Measurements from ENCODE around the gene SAPCD2. TPM values are rescaled to one million over a fixed set of nuclear protein-coding genes. Genes with fewer than 3 reads are reported as not detected.
A peak's percentile ranks its signal among the peaks of the same experiment; 100 is the strongest.

Gene SAPCD2
- total RNA-seq, 1 donor from 2014 or later = 5.3 TPM

GRCh38 chr9:137073992-137074399 lies 3.6 kb upstream of the SAPCD2 start:
- no peak for TF ChIP-seq CTCF (IDR thresholded peaks at IDR 0.05; ENCODE audit: insufficient read depth, low read length, poor library complexity, severe bottlenecking)
- H3K4me3 ChIP-seq (ENCODE audit: low read depth, low read length) = no peak overlapping the region
- DNase-seq (ENCODE audit: low read depth) = no peak

GRCh38 chr9:137071282-137071681 lies 925 bp upstream of the SAPCD2 start:
- no peak for TF ChIP-seq CTCF (IDR thresholded peaks at IDR 0.05; ENCODE audit: insufficient read depth, low read length, poor library complexity, severe bottlenecking)
- no peak overlapping the region for H3K4me3 ChIP-seq (ENCODE audit: low read depth, low read length)
- H3K36me3 ChIP-seq (ENCODE audit: control insufficient read depth, insufficient read depth, low read length) = no peaks in the 10 kb centered on the region
- H3K27me3 ChIP-seq (ENCODE audit: control insufficient read depth, insufficient read depth, low read length) = no peaks in the 10 kb centered on the region
- DNase-seq (ENCODE audit: low read depth) = no peak

More at GRCh38 chr9:137073992-137074399, 3.6 kb upstream of the SAPCD2 start:
- no peaks in the 10 kb centered on the region for H3K36me3 ChIP-seq (ENCODE audit: control insufficient read depth, insufficient read depth, low read length)
- H3K27me3 ChIP-seq (ENCODE audit: control insufficient read depth, insufficient read depth, low read length) = peaks cover 6% of the 10 kb centered on the region

- Histone ChIP-seq H3K36me3 (ENCODE audit: control insufficient read depth, insufficient read depth, low read length) (no peaks in the 10 kb centered on the region), H3K27me3 (ENCODE audit: control insufficient read depth, insufficient read depth, low read length) (no peaks in the 10 kb centered on the region), H3K4me3 (ENCODE audit: low read depth, low read length) (peak overlapping the region; percentile 29)
- TF ChIP-seq CTCF (IDR thresholded peaks at IDR 0.05; ENCODE audit: insufficient read depth, low read length, poor library complexity, severe bottlenecking) = peak; percentile 28
- DNase-seq (ENCODE audit: low read depth) = no peak
These were observed 534 bp upstream of the SAPCD2 start for GRCh38 chr9:137070906-137071275.

GRCh38 chr9:137069508-137070091 lies 757 bp downstream of the SAPCD2 start:
- H3K4me3 ChIP-seq (ENCODE audit: low read depth, low read length) = peak overlapping the region; percentile 35
- no peak for TF ChIP-seq CTCF (IDR thresholded peaks at IDR 0.05; ENCODE audit: insufficient read depth, low read length, poor library complexity, severe bottlenecking)
- H3K36me3 ChIP-seq (ENCODE audit: control insufficient read depth, insufficient read depth, low read length) = no peaks in the 10 kb centered on the region
- no peak for DNase-seq (ENCODE audit: low read depth)
- no peaks in the 10 kb centered on the region for H3K27me3 ChIP-seq (ENCODE audit: control insufficient read depth, insufficient read depth, low read length)

- no peak for TF ChIP-seq CTCF (IDR thresholded peaks at IDR 0.05; ENCODE audit: insufficient read depth, low read length, poor library complexity, severe bottlenecking)
- Histone ChIP-seq H3K4me3 (ENCODE audit: low read depth, low read length) (peak overlapping the region; percentile 35), H3K27me3 (ENCODE audit: control insufficient read depth, insufficient read depth, low read length) (no peaks in the 10 kb centered on the region), H3K36me3 (ENCODE audit: control insufficient read depth, insufficient read depth, low read length) (no peaks in the 10 kb centered on the region)
- DNase-seq (ENCODE audit: low read depth) = no peak
These were observed 1.5 kb downstream of the SAPCD2 start for GRCh38 chr9:137068539-137069507.

All from kidney epithelial cell (primary cell).